ENCODE results near the gene IRF2BP1. TPM values are rescaled to one million over a fixed set of nuclear protein-coding genes. Genes with fewer than 3 reads are reported as not detected.

Gene IRF2BP1
- total and polyA plus RNA-seq, 2 of the 13 experiments (the other 11 are each of a cell fraction or from before 2014, with no cell fraction given) = 4.3 to 14.3 TPM

DNA sequence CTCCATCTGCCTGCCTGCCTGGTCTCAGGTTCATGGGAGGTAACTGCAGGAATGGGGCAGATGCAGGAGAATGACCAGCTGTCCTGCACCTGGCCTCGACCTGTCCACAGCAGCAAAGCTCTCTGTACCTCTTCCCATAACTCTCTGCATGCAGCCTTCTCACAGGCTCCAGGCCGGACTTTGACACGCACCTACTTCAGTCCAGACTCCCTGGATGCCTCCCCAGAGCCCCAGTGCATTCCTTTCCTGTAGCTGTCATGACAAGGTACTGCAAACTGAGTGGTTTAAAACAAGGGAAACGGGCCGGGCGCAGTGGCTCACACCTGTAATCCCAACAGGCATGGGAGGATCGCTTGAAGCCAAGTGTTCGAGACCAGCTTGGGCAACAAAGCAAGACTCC, 25.4 kb upstream of the IRF2BP1 start (continued):
- TF ChIP-seq NR3C1 (CRISPR knock-in tag; IDR thresholded peaks at IDR 0.05) (no peak), MYNN (CRISPR knock-in tag; IDR thresholded peaks at IDR 0.05; ENCODE audit: low read depth) (no peak), KMT2A (CRISPR knock-in tag; IDR thresholded peaks at IDR 0.05) (no peak), EEA1 (CRISPR knock-in tag; IDR thresholded peaks at IDR 0.05; ENCODE audit: borderline replicate concordance) (no peak), ARNT2 (CRISPR knock-in tag; IDR thresholded peaks at IDR 0.05; ENCODE audit: low read depth) (no peak), ZSCAN30 (CRISPR knock-in tag; IDR thresholded peaks at IDR 0.05) (no peak), ZNF232 (CRISPR knock-in tag; IDR thresholded peaks at IDR 0.05; ENCODE audit: borderline replicate concordance) (no peak), GABPA (IDR thresholded peaks at IDR 0.05; ENCODE audit: low read depth, low read length) (no peak), GABPA (CRISPR knock-in tag; IDR thresholded peaks at IDR 0.05; ENCODE audit: low read depth) (0 out of 2 replicates have a peak, but pooled peaks have one; percentile 10), HNF4G (IDR thresholded peaks at IDR 0.05; ENCODE audit: borderline replicate concordance, low read depth, low read length) (peak; percentile 65), HNF4G (CRISPR knock-in tag; IDR thresholded peaks at IDR 0.05; ENCODE audit: borderline replicate concordance, low read depth) (no peak), ZNF138 (CRISPR knock-in tag; IDR thresholded peaks at IDR 0.05; ENCODE audit: low read depth) (no peak), NR1H2 (CRISPR knock-in tag; IDR thresholded peaks at IDR 0.05; ENCODE audit: borderline replicate concordance, low read depth) (no peak), ETV5 (CRISPR knock-in tag; IDR thresholded peaks at IDR 0.05; ENCODE audit: borderline replicate concordance) (no peak; the same call in 1 of the 2 replicates), KAT2B (IDR thresholded peaks at IDR 0.05; ENCODE audit: borderline replicate concordance, low read depth, low read length) (no peak), ZNF432 (CRISPR knock-in tag; IDR thresholded peaks at IDR 0.05; ENCODE audit: borderline replicate concordance) (no peak), GATAD2A (CRISPR knock-in tag; IDR thresholded peaks at IDR 0.05) (peak; percentile 46; the same call in 1 of the 2 replicates)
- TF ChIP-seq, protein P1, sequence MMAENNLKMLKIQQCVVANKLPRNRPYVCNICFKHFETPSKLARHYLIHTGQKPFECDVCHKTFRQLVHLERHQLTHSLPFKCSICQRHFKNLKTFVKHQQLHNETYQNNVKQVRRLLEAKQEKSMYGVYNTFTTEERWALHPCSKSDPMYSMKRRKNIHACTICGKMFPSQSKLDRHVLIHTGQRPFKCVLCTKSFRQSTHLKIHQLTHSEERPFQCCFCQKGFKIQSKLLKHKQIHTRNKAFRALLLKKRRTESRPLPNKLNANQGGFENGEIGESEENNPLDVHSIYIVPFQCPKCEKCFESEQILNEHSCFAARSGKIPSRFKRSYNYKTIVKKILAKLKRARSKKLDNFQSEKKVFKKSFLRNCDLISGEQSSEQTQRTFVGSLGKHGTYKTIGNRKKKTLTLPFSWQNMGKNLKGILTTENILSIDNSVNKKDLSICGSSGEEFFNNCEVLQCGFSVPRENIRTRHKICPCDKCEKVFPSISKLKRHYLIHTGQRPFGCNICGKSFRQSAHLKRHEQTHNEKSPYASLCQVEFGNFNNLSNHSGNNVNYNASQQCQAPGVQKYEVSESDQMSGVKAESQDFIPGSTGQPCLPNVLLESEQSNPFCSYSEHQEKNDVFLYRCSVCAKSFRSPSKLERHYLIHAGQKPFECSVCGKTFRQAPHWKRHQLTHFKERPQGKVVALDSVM (CRISPR knock-in tag; IDR thresholded peaks at IDR 0.05) = 0 out of 2 replicates have a peak, but pooled peaks have one; percentile 36
- TF ChIP-seq, protein P2, sequence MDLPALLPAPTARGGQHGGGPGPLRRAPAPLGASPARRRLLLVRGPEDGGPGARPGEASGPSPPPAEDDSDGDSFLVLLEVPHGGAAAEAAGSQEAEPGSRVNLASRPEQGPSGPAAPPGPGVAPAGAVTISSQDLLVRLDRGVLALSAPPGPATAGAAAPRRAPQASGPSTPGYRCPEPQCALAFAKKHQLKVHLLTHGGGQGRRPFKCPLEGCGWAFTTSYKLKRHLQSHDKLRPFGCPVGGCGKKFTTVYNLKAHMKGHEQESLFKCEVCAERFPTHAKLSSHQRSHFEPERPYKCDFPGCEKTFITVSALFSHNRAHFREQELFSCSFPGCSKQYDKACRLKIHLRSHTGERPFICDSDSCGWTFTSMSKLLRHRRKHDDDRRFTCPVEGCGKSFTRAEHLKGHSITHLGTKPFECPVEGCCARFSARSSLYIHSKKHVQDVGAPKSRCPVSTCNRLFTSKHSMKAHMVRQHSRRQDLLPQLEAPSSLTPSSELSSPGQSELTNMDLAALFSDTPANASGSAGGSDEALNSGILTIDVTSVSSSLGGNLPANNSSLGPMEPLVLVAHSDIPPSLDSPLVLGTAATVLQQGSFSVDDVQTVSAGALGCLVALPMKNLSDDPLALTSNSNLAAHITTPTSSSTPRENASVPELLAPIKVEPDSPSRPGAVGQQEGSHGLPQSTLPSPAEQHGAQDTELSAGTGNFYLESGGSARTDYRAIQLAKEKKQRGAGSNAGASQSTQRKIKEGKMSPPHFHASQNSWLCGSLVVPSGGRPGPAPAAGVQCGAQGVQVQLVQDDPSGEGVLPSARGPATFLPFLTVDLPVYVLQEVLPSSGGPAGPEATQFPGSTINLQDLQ (CRISPR knock-in tag; IDR thresholded peaks at IDR 0.05) = no peak
- TF ChIP-seq, protein P3, sequence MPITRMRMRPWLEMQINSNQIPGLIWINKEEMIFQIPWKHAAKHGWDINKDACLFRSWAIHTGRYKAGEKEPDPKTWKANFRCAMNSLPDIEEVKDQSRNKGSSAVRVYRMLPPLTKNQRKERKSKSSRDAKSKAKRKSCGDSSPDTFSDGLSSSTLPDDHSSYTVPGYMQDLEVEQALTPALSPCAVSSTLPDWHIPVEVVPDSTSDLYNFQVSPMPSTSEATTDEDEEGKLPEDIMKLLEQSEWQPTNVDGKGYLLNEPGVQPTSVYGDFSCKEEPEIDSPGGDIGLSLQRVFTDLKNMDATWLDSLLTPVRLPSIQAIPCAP (CRISPR knock-in tag; IDR thresholded peaks at IDR 0.05; ENCODE audit: low read depth) = no peak
- TF ChIP-seq, protein P4, sequence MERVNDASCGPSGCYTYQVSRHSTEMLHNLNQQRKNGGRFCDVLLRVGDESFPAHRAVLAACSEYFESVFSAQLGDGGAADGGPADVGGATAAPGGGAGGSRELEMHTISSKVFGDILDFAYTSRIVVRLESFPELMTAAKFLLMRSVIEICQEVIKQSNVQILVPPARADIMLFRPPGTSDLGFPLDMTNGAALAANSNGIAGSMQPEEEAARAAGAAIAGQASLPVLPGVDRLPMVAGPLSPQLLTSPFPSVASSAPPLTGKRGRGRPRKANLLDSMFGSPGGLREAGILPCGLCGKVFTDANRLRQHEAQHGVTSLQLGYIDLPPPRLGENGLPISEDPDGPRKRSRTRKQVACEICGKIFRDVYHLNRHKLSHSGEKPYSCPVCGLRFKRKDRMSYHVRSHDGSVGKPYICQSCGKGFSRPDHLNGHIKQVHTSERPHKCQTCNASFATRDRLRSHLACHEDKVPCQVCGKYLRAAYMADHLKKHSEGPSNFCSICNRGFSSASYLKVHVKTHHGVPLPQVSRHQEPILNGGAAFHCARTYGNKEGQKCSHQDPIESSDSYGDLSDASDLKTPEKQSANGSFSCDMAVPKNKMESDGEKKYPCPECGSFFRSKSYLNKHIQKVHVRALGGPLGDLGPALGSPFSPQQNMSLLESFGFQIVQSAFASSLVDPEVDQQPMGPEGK (CRISPR knock-in tag; IDR thresholded peaks at IDR 0.05) = peak; percentile 32; the same call in 1 of the 2 replicates
- TF ChIP-seq, protein P5, sequence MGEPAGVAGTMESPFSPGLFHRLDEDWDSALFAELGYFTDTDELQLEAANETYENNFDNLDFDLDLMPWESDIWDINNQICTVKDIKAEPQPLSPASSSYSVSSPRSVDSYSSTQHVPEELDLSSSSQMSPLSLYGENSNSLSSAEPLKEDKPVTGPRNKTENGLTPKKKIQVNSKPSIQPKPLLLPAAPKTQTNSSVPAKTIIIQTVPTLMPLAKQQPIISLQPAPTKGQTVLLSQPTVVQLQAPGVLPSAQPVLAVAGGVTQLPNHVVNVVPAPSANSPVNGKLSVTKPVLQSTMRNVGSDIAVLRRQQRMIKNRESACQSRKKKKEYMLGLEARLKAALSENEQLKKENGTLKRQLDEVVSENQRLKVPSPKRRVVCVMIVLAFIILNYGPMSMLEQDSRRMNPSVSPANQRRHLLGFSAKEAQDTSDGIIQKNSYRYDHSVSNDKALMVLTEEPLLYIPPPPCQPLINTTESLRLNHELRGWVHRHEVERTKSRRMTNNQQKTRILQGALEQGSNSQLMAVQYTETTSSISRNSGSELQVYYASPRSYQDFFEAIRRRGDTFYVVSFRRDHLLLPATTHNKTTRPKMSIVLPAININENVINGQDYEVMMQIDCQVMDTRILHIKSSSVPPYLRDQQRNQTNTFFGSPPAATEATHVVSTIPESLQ (CRISPR knock-in tag; conservative IDR thresholded peaks at IDR 0.05) = no peak

Data from HepG2 (cell line).